GM21447 (cell line): ENCODE data around the gene DTYMK.

Experiments
- ATAC-seq: cut with Tn5 transposase; IDR thresholded peaks from one replicate; pipeline ENCODE4 v1.9.1; 2021; ENCODE audit not compliant: unreplicated experiment

DTYMK gene

DNA sequence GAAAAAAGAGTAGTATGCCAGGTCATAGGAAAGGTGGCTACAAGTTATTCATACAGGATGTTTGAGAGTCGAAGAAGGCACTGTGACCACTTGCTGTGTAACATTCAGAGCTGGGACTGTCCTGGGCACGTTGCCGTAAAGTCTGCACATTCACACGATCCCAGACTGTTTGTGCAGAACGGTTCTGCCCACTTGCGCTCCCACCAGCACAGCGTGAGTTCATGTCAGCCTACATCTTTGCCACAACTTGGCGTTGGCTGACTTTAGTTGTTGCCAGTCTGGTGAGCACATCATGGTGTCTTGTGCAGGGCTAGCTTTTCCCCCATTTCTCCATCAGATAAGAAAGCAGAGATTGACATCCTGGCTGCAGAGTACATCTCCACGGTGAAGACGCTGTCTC, 22.3 kb upstream of the DTYMK start:
- no peak for ATAC-seq

DNA sequence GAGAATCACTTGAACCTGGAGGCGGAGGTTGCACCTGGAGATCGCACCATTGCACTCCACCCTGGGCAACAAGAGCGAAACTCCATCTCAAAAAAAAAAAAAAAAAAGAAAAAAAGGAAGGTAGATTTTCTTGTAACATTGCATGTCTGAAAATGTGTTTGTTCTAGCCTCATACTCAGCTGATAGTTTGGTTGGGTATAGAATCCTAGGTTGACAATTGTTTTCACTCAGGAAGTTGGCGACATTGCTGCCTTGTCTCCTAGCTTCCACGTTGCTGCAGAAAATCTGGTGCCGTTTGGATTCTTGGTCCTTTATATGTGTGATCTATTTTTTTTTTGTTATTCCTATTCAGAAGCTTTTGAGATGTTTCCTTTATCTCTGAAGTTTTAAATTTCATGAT, 19.9 kb upstream of the DTYMK start:
- no peak for ATAC-seq

DNA sequence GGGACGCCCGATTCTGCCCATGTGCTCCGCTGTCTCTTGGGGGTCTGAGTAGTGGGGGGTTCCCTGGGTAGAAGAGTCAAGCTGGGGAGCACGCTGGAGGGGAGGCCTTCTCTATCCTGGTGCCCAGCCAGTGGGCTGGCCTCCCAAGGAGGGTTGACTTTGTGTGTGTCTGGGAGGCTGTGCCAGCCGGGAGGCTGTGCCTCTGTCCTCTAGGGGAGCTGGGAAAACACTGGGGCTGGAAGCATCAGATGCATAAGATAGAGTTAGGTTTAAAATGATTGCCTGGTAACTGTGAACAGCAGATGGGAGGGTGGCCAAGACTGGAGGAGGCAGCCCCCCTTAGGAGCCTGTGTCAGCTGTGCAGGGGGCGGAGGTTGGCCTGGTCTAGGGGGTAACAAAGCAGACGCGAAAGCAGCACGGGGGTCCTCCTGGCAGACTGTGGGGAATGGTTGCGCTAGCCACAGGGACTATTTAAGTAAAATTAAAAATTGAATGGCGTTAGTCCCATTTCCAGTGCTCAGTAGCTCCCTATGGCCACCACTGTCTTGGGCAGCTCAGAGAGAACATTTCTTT, 16.5 kb upstream of the DTYMK start:
- ATAC-seq = peak; percentile 1

DNA sequence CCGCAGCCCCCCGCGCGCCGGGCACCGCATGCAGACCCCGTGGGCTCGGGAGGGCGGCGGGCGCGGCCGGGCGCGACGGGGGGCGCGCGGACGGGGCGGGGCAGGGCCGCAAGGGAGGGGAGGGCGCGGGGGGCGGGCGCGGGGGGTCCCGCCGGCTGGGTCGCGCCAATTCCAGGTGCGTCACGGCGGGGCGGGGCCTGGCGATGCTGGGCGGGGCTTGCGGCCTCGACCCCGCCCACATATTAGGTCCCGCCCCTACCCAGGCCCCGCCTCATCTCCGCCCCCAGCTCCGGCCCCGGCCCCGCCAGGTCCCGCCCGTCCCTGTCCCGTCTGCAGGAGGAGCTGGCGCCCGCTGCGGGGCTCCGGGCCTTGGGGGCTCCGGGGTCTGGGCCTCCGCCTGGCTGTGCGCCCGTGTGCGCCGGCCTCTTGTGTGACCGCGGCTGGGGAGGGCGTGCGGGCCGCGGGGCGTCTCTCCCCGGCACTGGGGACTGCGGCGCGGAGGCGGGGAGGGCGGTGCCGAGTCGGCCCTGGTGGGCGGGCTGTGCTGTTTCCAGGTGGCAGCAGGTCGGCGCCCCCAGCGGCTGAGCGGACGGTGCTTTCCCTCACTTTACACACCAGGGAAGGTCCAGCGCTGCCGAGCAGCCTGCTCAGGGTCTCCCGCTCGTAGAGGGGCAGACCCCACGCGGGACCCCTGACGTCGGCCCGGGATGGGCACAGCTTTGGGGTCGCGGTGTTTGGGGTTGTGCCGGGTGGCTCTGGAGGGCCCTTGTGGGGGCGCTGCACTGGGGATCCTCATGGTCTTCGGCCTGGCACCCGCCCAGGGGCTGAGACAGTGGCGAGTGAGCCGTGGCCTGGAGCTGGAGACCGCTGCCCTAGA, 15.8 kb upstream of the DTYMK start:
- peak; percentile 69 for ATAC-seq

DNA sequence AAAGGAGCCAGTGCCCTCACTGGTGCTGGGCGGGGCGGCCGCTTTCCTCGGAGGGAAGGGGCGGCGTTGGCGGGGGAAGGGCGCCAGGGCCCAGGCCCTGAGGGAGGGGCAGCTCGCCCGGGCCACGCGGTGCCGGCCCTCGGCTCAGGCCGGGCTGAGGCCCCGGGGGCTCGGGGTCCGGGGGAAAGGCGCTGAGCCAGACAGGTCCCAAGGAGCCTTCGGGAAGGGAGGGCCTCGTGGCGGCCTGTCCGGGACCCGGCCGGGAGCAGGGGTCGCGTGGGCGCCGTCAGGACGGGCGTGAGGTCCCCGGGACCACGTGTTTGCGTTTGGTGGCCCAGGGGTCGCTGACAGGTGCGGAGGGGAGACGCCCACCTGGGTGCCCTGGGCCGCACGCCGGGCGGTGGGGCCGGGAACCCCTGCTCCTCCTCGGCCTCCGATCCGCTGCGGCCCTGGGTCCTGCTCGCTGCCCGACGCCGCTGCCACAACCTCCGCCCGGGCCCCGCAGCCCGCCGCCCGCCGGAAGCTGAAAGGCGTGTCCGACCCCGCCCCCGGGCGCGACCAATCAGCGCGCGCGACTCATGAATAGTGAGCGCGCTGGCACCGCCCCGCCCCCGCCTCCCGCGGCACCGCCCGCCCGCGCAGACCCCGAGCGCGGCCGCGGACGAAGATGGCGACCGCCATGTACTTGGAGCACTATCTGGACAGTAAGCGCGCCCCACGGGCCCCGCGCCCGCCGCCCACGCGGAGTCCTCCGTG, 15.0 kb upstream of the DTYMK start, which contains the start of gene ING5:
Gene ING5, plus strand, starts transcription at position 641 of the 756 bp plus-strand sequence. Its CDS starts 27 bp downstream, at position 668.
- peak; percentile 53 for ATAC-seq

DNA sequence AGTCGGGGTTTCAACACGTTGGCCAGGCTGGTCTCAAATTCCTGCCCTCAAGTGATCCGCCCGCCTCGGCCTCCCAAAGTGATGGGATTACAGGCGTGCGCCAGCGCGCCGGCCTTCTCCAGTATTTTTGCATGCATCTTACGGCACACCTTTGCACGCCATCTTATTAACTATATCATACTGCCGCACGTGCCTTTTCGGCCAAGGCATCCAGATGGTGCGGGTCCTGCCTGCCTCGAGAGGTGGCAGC, 14.5 kb upstream of the DTYMK start:
- ATAC-seq = no peak

DNA sequence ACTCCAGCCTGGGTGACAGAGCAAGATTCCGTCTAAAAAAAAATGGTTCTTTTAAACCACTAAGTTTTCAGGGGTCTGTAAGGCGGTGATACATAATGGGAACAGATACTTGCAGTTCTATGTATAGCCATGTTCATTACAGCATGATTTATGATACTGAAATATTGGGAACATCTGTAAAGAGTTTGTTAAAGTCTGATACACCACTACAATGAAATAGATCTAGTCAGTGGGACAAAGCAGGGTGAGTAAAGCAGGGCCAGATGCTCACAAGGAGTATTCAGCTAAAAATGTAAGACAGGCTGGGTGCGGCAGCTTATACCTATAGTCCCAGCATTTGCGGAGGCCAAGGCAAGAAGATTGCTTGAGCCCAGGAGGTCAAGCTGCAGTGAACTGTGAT, 9.0 kb upstream of the DTYMK start:
- ATAC-seq = no peak

DNA sequence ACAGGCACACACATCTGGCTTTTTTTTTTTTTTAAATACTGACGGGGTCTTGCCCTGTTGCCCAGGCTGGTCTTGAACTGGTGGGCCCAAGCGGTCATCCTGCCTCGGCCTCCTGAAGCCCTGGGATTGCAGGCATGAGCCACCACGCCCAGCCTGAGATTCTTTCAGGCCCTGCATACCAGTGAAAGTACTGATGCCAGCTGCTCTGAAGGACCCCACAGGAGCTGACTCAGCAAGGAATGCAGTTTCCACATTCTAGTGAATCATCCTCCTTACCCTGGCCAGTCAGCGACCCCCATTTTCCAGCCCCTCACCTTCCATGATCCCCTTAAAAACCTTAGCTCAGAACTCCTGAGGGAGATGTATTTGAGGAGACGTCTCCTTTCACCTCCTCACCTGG, 5.8 kb upstream of the DTYMK start:
- ATAC-seq = no peak

DNA sequence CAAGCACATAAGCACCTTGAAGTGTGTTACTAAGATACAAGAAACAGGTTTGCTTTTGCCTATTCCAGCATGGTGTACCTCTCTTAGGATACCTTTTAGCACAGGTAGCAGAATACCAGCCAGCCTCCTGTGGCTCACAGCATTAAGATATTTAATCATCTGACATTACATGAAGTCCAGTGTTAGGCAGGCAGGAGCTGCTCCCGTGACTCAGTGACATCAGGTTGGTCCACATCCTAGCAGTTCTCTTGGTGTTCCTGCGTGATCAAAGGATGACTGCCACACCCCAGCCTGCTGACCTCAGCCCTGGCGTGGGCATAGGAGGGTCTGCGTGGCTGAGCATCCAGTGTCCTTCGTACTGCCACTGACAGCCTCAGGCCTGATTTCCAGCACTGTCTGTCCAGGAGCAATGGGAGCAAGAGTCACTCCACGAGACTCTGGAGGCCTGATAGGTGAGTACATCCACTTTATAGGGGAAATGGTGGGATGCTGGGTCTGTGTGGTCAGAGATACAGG, 3.6 kb upstream of the DTYMK start:
- ATAC-seq = no peak

DNA sequence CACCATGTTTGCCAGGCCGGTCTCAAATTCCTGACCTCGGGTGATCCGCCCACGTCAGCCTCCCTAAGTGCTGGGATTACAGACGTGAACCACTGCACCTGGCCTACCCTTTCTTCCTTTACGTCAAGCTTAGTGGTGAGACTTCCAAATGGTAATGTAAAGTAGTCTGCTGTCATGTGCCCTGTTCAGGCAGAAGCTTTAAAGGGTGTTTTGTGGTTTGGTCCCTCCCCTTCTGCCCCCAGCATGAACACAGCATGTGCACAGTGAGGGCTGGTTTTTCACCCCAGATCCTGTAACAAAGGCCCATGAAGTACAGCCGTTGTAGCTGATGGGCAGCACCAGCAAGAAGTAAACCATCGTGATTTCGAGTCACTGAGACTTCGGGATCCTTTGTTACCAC, 2.7 kb upstream of the DTYMK start:
- ATAC-seq = no peak

DNA sequence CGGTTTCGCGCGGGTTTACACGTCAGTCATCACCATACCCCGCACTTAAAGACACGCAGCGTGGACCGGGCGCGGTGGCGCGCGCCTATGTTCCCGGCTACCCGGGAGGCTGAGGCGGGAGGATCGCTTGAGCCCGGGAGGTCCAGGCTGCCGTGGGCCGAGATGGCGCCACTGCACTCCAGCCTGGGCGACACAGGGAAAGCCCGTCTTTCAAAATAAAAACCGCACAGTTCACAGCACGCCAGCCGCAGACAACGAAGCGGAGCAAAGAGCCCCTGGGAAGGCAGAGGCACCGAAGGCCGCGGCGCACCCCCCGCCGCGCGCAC, 328 bp downstream of the DTYMK start:
- peak; percentile 21 for ATAC-seq

DNA sequence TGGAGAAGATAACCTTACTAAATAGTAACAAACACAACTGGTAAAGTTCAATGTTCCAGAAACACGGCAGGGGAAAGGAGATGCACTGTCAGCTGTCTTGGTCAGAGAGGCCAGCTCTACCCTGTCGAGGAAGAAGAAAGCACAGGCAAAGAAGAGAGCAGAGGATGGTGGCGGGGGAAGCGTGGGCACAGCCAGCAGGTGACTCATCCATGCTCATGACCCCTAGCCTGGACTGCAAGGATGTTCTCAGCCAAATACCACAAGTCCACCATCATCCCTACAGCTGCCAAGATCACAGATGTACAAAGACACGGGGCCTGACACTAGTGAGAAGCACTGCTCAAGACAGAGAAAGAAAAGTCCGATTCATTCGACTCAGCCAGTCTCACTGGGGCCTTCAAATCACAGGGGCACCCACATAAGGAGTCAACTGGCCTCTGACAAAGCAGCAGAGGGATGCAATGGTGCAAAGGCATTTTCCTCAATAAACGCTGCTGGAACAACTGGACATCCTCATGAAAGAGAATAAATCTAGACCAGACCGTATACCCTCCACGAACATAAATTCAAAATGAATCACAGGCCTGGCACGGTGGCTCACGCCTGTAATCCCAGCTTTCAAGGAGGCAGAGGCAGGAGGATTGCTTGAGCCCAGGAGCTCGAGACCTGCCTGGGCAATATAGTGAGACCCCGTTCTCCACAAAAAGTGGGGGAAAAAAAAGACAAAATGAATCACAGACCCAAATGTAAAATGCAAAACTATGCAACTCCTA, 5.6 kb downstream of the DTYMK start:
- no peak for ATAC-seq

DNA sequence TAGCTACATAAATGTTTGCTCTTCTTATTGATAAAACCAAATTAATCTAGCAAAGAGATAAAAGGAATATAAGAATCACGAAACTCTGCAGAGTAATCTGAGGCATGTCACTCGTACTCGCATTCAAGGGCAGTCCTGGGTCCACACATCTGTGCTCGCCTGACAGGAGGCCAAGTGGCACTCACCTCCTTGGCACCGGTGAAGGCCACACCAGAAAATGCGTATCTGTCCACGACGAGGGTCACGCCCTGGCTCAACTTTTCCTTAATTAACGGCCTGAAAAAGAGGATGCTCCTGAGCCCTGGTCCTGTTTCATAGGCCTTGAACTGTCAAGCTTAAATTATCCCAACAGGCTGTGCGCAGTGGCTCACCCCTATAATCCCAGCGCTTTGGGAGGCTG, 6.6 kb downstream of the DTYMK start:
- ATAC-seq = no peak

DNA sequence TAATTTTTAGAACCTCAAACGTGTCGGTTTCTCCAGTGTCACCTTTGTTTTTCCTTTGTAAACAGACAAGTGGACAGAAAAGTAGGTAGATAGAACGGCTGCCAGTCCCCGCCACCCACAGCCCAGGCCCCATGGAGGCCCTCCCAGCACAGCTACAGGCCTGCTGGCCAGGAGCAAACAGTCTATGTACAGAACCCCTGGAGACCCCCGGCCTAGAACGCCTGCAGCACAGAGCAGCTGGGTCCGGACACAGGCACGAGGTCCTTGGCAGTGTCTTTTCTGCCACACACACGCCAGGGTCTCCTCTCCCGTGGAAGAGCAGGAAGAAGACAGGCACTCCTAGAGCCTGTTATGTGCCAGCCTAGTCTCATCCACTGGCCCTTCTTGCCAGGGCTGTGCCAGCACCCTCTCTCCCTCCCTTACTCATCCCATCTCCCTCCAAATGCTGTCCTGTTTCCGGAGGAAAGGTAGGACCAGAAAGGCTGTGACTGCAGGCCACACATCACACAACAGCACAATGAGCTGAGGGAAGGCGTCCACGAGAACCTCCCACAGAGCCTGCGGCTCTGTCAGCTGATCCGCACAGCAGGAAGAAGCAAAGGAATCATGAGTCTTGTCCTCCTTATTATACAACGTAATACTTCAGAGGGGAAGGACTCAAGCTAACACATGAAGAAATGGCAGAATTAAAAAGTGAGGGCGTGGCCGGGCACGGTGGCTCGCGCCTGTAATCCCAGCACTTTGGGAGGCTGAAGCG, 7.7 kb downstream of the DTYMK start:
- no peak for ATAC-seq

DNA sequence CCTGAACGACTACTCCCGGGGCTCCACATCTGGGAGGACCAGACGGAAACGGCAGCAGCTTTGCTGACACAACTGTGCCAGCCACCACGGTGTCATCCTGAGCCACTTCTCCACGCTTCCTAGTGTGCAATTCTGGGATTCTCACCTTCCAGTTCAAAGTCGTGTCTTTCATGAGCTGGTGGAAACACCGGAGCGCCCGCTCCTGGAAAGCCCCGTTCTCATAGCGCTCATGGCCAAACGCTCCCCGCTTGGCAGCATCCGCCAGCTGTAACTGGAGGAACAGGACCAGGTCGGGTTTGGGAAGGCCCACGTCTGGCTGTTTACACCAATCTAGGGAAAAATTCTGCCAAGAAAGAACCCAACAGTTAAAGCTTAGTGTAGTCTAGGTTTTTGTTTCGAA, 8.3 kb downstream of the DTYMK start:
- ATAC-seq = no peak

DNA sequence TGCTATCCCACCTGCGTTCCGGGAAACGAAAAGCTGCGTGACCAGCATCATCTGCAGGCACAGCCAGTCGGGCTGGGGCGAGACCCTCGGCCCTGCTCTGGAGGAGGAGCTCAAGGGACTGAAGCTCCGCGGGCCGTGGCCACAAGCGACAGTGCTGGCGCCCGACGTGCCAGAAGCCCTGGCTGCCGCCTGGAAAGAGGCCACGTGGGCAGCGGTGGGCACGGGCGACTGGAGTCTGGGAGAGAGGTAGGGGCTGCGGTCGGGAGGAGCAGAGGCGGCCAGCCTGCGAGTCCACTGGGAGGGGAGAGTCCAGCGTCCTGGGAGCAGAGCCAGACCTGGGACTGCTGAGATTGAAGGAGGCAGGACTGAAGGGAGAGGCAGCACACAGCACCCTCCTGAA, 9.2 kb downstream of the DTYMK start:
- ATAC-seq = no peak

DNA sequence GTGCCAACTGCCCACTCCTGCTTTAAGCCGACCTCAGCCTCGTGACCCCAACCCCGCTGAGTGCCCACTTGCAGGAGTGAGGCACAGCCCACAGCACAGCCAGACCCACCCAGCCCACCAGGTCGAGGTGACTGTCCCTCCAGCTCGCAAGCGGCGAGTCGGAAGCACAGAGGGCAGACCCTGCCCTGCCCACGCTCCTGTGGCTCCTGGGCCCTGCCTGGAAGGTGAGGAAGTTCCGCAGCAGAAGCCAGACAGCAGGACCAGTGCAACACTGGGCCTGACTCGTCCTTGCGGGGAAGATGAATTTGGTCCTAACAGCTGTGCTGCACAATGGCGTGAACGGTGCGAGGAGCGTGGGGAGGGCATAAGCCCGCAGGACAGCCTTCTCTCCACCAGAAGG, 9.9 kb downstream of the DTYMK start:
- no peak for ATAC-seq

DNA sequence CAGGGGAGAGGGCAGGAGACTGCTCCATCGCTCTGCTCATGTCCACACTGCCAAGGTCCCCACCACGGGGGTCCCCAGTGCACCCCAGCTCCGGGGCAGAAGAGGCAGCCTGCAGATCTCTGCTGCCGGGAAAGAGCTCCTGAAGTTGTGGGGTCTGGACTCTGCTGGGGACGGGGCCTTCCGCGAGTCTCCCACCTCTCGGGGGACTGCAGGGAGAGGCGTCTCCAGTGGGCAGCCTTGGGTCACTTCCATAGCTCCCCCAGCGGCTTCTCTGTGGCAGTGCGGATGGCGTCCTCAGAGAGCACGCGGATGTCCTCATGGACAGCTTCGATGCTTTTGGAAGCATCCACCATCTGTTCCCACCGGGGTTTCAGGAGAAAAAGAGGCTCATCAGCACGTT, 10.7 kb downstream of the DTYMK start:
- no peak for ATAC-seq

DNA sequence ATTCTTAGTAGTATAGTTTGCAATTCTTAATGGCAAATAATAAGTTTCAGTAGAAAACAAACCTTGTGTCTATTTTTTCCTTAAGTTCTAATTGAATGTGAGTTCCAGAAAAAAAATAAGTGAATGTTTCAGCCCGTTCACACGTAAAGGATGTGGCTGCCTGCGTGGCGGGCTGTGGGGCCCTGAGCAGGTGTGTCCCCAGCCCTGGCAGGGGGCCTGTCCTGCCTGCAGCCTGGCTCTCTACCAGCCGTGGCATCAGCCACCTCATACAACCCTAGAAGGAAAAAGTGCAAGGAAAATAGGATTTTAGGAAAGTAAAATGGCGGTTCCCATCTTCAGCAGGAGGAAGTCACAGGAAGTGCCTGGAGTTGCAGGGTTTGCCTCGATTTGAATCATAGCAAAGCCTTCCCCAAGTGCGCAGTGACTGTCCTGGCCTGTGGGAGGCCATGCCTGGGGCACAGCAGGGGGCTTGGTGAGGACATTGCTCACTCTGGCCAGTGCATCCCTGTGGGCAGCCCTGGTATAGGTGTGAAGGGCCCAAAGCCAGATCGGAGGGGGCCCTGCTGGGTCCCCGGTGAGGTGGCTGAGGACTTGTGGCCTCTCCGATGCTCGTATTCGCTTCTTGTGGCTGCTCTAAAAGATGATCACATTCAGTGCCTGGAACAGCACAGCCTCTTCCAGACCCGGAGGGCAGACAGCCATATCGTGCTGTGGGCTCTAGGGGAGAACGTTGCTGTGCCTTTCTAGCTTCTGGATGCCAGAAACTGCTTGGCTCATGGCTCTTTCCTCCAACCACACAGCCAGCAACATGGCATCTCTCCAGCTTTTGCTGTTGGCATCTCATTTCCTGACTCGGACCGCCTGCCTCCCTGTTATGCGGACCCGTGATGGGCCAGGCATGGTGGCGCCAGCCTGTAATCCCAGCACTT, 12.6 kb downstream of the DTYMK start:
- no peak for ATAC-seq
